Retinal pigment epithelial cell (primary cell): ENCODE results near the gene CLIP1.

ENCODE experiments used
- DNase-seq: peaks from one replicate; pipeline ENCODE4 v3.0.0-alpha.2; 2010; ENCODE audit warnings: low read depth
- H3K4me3 ChIP-seq: 2 replicates; pipeline ENCODE4 v1.5.1; 2011; ENCODE audit warnings: mild to moderate bottlenecking, low read length, control low read depth, moderate library complexity
- TF ChIP-seq, protein P1 (sequence below): conservative IDR thresholded peaks from 2 replicates; pipeline ENCODE4 v1.5.1; 2011; ENCODE audit warnings: low read depth, low read length, control low read depth, inconsistent platforms

CLIP1 gene

DNA sequence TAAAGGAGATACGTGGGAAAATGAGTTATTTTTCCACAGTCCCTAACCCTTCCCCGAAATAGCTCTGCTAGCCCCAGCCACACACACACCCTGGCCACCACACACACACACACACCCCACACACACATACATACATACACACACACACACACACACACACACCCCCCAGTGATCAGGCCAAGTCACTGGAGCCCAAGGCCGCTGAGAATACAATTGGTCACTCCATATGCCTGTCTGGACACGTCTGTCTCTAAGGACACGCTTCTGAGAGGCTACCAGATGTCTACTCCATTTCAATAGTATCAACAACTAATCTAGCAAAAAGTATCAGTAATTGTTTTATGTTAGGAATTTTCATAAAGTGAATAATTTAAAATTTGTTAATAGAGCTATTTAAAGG, 183.6 kb downstream of the CLIP1 start:
- no peak overlapping the region for H3K4me3 ChIP-seq
- TF ChIP-seq, protein P1, sequence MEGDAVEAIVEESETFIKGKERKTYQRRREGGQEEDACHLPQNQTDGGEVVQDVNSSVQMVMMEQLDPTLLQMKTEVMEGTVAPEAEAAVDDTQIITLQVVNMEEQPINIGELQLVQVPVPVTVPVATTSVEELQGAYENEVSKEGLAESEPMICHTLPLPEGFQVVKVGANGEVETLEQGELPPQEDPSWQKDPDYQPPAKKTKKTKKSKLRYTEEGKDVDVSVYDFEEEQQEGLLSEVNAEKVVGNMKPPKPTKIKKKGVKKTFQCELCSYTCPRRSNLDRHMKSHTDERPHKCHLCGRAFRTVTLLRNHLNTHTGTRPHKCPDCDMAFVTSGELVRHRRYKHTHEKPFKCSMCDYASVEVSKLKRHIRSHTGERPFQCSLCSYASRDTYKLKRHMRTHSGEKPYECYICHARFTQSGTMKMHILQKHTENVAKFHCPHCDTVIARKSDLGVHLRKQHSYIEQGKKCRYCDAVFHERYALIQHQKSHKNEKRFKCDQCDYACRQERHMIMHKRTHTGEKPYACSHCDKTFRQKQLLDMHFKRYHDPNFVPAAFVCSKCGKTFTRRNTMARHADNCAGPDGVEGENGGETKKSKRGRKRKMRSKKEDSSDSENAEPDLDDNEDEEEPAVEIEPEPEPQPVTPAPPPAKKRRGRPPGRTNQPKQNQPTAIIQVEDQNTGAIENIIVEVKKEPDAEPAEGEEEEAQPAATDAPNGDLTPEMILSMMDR = no peak
- no peak for DNase-seq

DNA sequence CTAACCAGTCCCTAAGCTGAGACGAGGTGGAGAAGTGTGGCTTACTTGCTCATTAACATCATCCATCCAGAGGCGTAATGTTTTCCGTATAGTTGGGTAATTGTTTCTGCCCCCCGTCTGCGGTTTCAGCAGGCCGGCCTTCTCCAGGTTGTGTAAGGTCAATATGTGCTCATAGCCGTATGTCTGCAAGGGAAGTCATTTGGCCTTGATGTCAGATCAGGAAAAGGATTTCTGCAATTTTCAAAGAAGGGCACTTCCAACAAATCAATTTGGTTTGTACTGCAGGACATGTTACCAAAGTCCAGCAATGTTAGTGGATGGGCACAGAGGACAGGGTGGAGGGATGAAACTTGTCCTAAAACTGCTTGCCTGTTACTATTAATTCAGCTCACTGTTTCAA, 186.7 kb downstream of the CLIP1 start:
- TF ChIP-seq, protein P1 = no peak
- no peak for DNase-seq
- no peak overlapping the region for H3K4me3 ChIP-seq

GRCh38 chr12:122232691-122233090, 189.8 kb downstream of the CLIP1 start:
- no peak for DNase-seq
- H3K4me3 ChIP-seq = no peak overlapping the region
- TF ChIP-seq, protein P1 = no peak

- H3K4me3 ChIP-seq = no peak overlapping the region
- no peak for DNase-seq
- TF ChIP-seq, protein P1 = no peak
Observed at GRCh38 chr12:122230798-122231197, 191.7 kb downstream of the CLIP1 start.

DNA sequence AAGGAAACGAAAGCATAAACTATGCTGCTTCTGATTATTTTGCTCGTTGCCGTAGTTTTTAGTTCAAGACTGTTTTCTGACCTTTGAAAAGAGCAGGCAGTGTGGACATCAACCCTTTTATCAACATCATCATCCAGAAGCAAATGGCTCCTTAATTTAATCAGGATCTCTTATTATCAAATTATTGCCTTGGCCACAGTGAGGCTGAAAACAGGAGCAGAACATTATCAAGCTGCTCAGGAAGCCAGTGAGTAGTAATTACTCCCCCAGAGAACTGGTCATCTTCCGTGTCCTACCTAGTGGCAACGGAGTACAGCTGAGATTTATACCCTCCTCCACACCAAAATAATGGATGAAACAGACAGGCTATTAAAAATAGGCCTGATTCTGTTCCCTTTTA, 194.4 kb downstream of the CLIP1 start:
- TF ChIP-seq, protein P1 = no peak
- H3K4me3 ChIP-seq = no peak overlapping the region
- DNase-seq = no peak

GRCh38 chr12:122227341-122227740, 195.1 kb downstream of the CLIP1 start:
- no peak for DNase-seq

More at GRCh38 chr12:122227341-122227740, 195.1 kb downstream of the CLIP1 start:
- no peak overlapping the region for H3K4me3 ChIP-seq
- TF ChIP-seq, protein P1 = no peak
